Measurements from ENCODE around the gene IPO9.
"Not testable (repeated sequence)": the region's sequence is repeated elsewhere in the genome, so short reads cannot be mapped to it uniquely, and the experiment has no call there.

The IPO9 gene

DNA sequence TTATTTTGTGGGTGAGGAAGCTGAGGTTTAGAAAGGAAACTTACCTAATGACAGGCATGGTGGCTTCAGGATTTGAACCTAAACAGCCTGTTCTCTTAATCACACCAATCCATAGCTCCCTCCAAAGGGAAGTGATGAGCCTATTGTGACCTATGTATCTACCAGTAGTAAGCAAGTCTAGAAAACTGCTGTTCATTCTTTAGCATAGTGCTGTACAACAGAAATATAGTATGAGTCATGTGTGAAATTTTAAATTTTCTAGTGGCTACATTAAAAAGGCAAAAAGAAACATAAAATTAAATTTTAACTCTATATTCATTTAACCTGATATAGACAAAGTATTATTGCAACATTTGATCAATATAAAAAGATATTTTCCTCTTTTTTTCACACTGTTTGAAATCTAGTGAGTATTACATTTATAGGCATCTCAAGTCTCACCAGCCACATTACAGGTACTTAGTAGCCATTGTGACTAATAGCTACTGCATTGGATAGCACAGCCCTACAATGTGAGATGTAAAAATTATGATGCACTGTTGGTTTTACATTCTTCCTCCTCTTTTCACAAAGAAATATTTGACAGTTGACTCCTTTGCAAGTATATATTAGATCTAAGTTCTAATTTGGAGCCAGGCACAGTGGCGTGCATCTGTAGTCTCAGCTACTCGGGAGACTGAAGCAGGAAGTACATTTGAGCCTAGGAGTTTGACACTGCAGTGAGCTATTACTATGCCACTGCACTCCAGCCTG is 16.6 kb downstream of the IPO9 start:
- ChIA-PET POLR2A (no interaction called here), CTCF (interaction anchor here (0.7 to 2.6 kb wide), 6 partner anchors 9 to 333 kb away, joined by 3 to 16 read pairs (median 6); partner anchors contain the start of gene IPO9)
- DNase-seq (ENCODE audit: low read depth, low spot score), result no peak
- H3K4me3 ChIP-seq (ENCODE audit: low read depth, low read length), result no peak overlapping the region
- TF ChIP-seq, protein P1, sequence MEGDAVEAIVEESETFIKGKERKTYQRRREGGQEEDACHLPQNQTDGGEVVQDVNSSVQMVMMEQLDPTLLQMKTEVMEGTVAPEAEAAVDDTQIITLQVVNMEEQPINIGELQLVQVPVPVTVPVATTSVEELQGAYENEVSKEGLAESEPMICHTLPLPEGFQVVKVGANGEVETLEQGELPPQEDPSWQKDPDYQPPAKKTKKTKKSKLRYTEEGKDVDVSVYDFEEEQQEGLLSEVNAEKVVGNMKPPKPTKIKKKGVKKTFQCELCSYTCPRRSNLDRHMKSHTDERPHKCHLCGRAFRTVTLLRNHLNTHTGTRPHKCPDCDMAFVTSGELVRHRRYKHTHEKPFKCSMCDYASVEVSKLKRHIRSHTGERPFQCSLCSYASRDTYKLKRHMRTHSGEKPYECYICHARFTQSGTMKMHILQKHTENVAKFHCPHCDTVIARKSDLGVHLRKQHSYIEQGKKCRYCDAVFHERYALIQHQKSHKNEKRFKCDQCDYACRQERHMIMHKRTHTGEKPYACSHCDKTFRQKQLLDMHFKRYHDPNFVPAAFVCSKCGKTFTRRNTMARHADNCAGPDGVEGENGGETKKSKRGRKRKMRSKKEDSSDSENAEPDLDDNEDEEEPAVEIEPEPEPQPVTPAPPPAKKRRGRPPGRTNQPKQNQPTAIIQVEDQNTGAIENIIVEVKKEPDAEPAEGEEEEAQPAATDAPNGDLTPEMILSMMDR (IDR thresholded peaks at IDR 0.05; ENCODE audit: insufficient read depth, low read length, missing control alignments), result no peak

DNA sequence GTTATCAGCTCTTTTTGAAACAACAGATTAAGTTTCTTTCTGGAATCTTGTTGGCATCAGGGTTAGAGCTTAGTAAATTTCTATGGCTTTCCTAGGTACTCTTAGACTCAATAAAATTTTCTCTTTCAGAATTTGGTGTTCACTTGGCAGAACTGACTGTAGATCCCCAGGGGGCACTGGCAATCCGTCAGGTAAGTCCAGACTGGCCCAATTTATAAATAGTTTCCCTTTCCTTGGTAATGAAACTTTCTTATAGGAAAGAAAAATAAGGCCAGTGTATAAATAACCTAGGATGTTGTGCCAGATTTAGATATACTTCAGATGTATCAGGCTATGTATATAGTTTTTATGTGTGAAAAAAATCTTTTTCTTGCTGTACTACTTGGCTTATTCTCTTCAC is 18.2 kb downstream of the IPO9 start:
- H3K4me3 ChIP-seq (ENCODE audit: low read depth, low read length), result no peak overlapping the region
- ChIA-PET POLR2A (no interaction called here), CTCF (interaction anchor here (0.7 to 1.9 kb wide), 4 partner anchors 18 to 34 kb away, joined by 3 to 6 read pairs (median 5); partner anchors contain the start of gene IPO9)
- TF ChIP-seq, protein P1 (IDR thresholded peaks at IDR 0.05; ENCODE audit: insufficient read depth, low read length, missing control alignments), result no peak
- no peak for DNase-seq (ENCODE audit: low read depth, low spot score)

DNA sequence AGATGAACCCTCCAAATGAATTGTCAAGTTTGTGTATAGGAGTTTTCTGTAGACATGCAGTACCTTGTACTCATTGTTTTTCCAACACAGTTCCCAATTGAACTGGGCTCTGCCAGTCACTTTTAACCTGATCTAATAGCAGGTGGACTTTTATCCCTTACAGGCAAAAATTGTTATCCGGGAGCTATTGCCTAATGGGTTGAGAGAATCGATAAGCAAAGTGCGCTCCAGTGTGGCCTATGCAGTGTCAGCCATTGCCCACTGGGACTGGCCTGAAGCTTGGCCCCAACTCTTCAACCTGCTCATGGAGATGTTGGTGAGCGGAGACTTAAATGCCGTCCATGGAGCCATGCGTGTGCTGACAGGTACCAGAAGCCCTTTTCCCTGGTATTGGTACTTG is 19.3 kb downstream of the IPO9 start:
- H3K4me3 ChIP-seq (ENCODE audit: low read depth, low read length), result no peak overlapping the region
- ChIA-PET POLR2A (no interaction called here), CTCF (interaction anchor here (0.6 to 3.5 kb wide), 9 partner anchors 10 to 317 kb away, joined by 3 to 24 read pairs (median 5); partner anchors contain the start of gene IPO9)
- DNase-seq (ENCODE audit: low read depth, low spot score), result no peak
- TF ChIP-seq, protein P1 (IDR thresholded peaks at IDR 0.05; ENCODE audit: insufficient read depth, low read length, missing control alignments), result no peak

DNA sequence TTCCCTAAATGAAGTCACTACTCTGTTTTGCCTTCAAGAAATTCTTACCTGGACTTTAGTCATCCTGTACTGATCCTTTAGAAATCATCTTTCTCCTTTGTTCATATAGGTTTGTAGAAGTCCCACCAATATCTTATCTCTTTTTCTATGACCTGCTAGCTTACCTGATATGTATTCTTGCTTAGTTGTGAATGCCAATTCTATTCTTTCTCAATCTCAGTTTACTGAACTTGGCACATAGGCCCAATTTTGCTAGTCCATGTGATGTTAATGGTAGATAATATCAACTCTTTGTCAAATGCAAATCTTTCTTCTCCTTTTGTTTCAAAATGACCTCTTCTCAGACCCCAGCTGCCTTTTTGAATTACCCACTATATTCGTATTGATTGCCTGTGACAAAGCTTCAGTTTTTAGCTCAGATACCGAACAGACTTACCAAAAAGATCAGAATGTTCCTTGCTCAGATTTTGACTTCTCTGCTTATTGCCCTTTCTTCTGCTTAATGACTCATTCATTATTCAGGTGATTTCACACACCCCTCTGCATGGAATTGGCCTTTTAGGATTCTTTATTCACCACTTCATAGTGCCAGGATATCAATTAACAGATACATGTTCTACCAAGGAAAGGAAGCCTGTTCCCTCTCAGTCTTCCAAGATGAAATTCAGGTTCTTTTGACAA is 20.6 kb downstream of the IPO9 start:
- TF ChIP-seq, protein P1 (IDR thresholded peaks at IDR 0.05; ENCODE audit: insufficient read depth, low read length, missing control alignments), result no peak
- DNase-seq (ENCODE audit: low read depth, low spot score), result no peak
- ChIA-PET CTCF (interaction anchor here (1.2 to 3.5 kb wide), 10 partner anchors 8 to 403 kb away, joined by 3 to 24 read pairs (median 4); partner anchors contain the start of gene IPO9), POLR2A (interaction anchor here (0.6 kb wide), 1 partner anchor 134 kb away, joined by 3 read pairs; no protein-coding TSS in a partner anchor)
- no peak overlapping the region for H3K4me3 ChIP-seq (ENCODE audit: low read depth, low read length)

DNA sequence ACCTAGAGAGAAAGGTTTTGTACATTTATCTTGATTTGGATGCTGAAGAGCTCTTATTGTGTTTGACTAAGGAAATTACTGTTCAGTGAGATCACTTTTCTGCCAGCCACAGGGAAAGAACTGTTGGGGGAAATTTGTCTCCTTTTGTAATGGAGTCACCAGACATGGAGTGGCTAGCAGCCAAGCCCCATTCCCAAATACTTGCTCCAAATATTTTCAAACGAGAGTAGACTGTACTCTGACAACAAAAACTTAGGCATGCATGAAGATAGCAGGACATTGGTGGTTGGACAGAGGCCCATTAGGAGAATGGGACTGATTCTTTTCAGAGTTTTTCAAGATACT is 21.1 kb downstream of the IPO9 start:
- TF ChIP-seq, protein P1 (IDR thresholded peaks at IDR 0.05; ENCODE audit: insufficient read depth, low read length, missing control alignments), result no peak
- ChIA-PET CTCF (interaction anchor here (1.3 to 3.5 kb wide), 9 partner anchors 10 to 403 kb away, joined by 3 to 24 read pairs (median 6); partner anchors contain the start of gene IPO9), POLR2A (interaction anchor here (0.6 kb wide), 2 partner anchors 12 to 134 kb away, joined by 3 read pairs; no protein-coding TSS in a partner anchor)

DNA sequence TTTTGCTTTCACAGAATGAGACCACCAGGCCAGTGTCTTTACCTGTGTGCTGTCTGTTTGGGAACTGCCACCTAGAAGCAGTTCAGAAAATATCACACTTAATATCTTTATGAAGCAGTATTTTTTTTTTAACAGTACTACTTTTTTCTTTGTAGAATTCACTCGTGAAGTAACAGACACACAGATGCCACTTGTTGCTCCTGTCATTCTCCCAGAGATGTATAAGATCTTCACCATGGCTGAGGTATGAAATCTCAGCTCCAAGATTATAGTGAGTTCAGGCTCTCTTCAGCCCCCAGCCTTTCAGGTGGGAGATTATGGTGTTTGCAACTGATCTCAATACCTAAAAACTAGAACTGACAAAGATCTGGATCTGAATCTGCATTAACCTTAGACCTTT is 23.0 kb downstream of the IPO9 start:
- no peak overlapping the region for H3K4me3 ChIP-seq (ENCODE audit: low read depth, low read length)
- CTCF ChIA-PET, result interaction anchor here (1.2 to 2.8 kb wide), 4 partner anchors 9 to 43 kb away, joined by 3 to 13 read pairs (median 7); no protein-coding TSS in a partner anchor
- TF ChIP-seq, protein P1 (IDR thresholded peaks at IDR 0.05; ENCODE audit: insufficient read depth, low read length, missing control alignments), result no peak
- no peak for DNase-seq (ENCODE audit: low read depth, low spot score)
- POLR2A ChIA-PET, result no interaction called here

More for the DNA sequence above, 21.1 kb downstream of the IPO9 start:
- H3K4me3 ChIP-seq (ENCODE audit: low read depth, low read length), result no peak overlapping the region
- peak; percentile 80 for DNase-seq (ENCODE audit: low read depth, low spot score)

DNA sequence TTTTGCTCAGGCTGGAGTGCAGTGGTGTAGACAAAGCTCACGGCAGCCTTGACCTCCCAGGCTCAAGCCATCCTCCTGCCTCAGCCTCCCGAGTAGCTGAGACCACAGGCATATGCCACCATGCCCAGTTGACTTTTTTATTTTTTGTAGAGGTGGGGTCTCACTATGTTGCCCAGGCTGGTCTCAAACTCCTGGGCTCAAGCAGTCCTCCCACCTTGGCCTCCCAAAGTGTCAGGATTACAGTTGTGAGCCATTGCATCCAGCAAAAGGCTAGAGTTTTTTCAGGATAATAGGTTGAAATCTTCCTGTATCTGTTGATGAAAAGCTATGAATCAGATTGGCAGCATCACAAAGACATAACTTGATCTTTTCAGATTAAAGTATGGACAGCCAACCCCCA is 27.8 kb downstream of the IPO9 start:
- DNase-seq (ENCODE audit: low read depth, low spot score); POLR2A ChIA-PET; H3K4me3 ChIP-seq (ENCODE audit: low read depth, low read length): not testable (repeated sequence)
- CTCF ChIA-PET, result interaction anchor here (1.2 kb wide), 1 partner anchor 17 kb away, joined by 5 read pairs; no protein-coding TSS in a partner anchor
